Cardiac fibroblast (primary cell): Measurements from ENCODE around the gene HS6ST3.

Source experiments
- DNase-seq, 2 donors: peaks; one replicate each; pipeline versions ENCODE4 v3.0.0 to v3.0.0-alpha.2; 2010; ENCODE audit warnings: low read depth in 2 of 2
- H3K4me3 ChIP-seq, 2 donors: replicated peaks in 1 of 2; 1 replicate in 1 of 2; 2 replicates in 1 of 2; pipeline ENCODE4 v1.5.1; 2011; ENCODE audit warnings: low read depth in 2 of 2, low read length in 2 of 2, mild to moderate bottlenecking in 2 of 2, moderate library complexity in 1 of 2
- CTCF ChIP-seq: IDR thresholded peaks from one replicate; pipeline ENCODE4 v1.5.1; 2011; ENCODE audit warnings: low read depth, mild to moderate bottlenecking, low read length, inconsistent platforms

The HS6ST3 gene

GRCh38 chr13:96850538-96851145 is 760.7 kb downstream of the HS6ST3 start:
- TF ChIP-seq CTCF = no peak
- DNase-seq = no peak
- no peak overlapping the region for H3K4me3 ChIP-seq

GRCh38 chr13:96851856-96852445 is 762.0 kb downstream of the HS6ST3 start:
- no peak overlapping the region for H3K4me3 ChIP-seq
- DNase-seq = no peak
- no peak for TF ChIP-seq CTCF

- no peak overlapping the region for H3K4me3 ChIP-seq
- DNase-seq = no peak
- no peak for TF ChIP-seq CTCF
Observed at GRCh38 chr13:96858133-96858826, 768.4 kb downstream of the HS6ST3 start.

GRCh38 chr13:96860882-96861281 is 771.0 kb downstream of the HS6ST3 start:
- no peak for DNase-seq
- no peak overlapping the region for H3K4me3 ChIP-seq
- no peak for TF ChIP-seq CTCF

- DNase-seq = no peak
Observed at GRCh38 chr13:96862093-96862492, 772.2 kb downstream of the HS6ST3 start.

GRCh38 chr13:96862999-96863398 is 773.1 kb downstream of the HS6ST3 start:
- no peak for DNase-seq
- no peak for TF ChIP-seq CTCF
- no peak overlapping the region for H3K4me3 ChIP-seq

More at GRCh38 chr13:96862093-96862492, 772.2 kb downstream of the HS6ST3 start:
- TF ChIP-seq CTCF = no peak
- no peak overlapping the region for H3K4me3 ChIP-seq
